HepG2 (cell line): Measurements from ENCODE around the gene ANO1. TPM values are rescaled to one million over a fixed set of nuclear protein-coding genes. Genes with fewer than 3 reads are reported as not detected.

ENCODE experiments used
- ATAC-seq: fragments of 200-7000 bp; cut with Tn5 transposase; 3 replicates; pipeline ENCODE4 v1.9.1; 2020; ENCODE audit warnings: mild to moderate bottlenecking, moderate library complexity
- BruUV-seq: library from RNA; stranded (reverse); fragments of 400-500 nt; replicated peaks from 2 replicates; lab custom pipeline; 2021; lab: Mats Ljungman, UMichigan
- CTCF ChIA-PET: fragments of 300-600 bp; formaldehyde crosslinking; extraction: SDS; loops from one replicate; lab custom pipeline; 2021; ENCODE audit warnings: low total read pairs, inconsistent platforms, low intra/inter-chr PET ratio; lab: Yijun Ruan, JAX
- POLR2A ChIA-PET: fragments of 350-600 bp; sonication (Branson Sonifier 250); formaldehyde crosslinking; loops from one replicate; lab custom pipeline; 2020; ENCODE audit warnings: antibody characterized with exemption, inconsistent platforms; lab: Yijun Ruan, JAX
- DNase-seq: peaks from one replicate; pipeline ENCODE4 v3.0.0-alpha.2; 2015; ENCODE audit warnings: low spot score
- FAIRE-seq: peaks from 3 replicates; lab custom pipeline; 2011; peaks lifted over from hg19 to GRCh38; lab: Jason Lieb, UNC
- H2AFZ ChIP-seq: one replicate; pipeline ENCODE4 v1.6.1; 2011; ENCODE audit warnings: low read length, inconsistent platforms
- H3K27ac ChIP-seq: fragments of 300-600 bp; 3 replicates; pipeline ENCODE4 v1.8.0; 2011; ENCODE audit warnings: mixed run types, mild to moderate bottlenecking, mixed read lengths, low read length, inconsistent platforms; ENCODE audit not compliant: insufficient read depth; ENCODE audit errors: extremely low read length
- H3K27me3 ChIP-seq, 2 experiments: fragments of 200-600 bp in 1 of 2; 2 replicates in 1 of 2; 3 replicates in 1 of 2; pipeline versions ENCODE4 v1.6.0 to v1.8.0; 2011; ENCODE audit warnings: low read length in 2 of 2, mild to moderate bottlenecking in 2 of 2, moderate library complexity in 2 of 2, inconsistent platforms in 1 of 2; ENCODE audit not compliant: insufficient read depth in 2 of 2, control insufficient read depth in 1 of 2
- H3K36me3 ChIP-seq, 2 experiments: fragments of 200-600 bp in 1 of 2; replicated peaks in 1 of 2; 2 replicates in 1 of 2; 3 replicates in 1 of 2; pipeline versions ENCODE4 v1.5.1 to v1.8.0; 2011; ENCODE audit warnings: low read length in 2 of 2, inconsistent platforms in 1 of 2; ENCODE audit not compliant: insufficient read depth in 2 of 2, control insufficient read depth in 1 of 2
- H3K4me1 ChIP-seq: 2 replicates; pipeline ENCODE4 v1.5.1; 2012; ENCODE audit warnings: low read length, inconsistent platforms; ENCODE audit not compliant: insufficient read depth
- H3K4me2 ChIP-seq: 2 replicates; pipeline ENCODE4 v1.6.0; 2011; ENCODE audit warnings: low read depth, low read length, inconsistent platforms
- H3K4me3 ChIP-seq, 3 experiments: fragments of 200-600 bp in 1 of 3; sonication (generic), shearing (Covaris generic) in 1 of 3; replicated peaks in 1 of 3; 2 replicates each; pipeline ENCODE4 v1.5.1; 2011 to 2016; ENCODE audit warnings: low read length in 3 of 3, inconsistent platforms in 2 of 3, low read depth in 2 of 3, mild to moderate bottlenecking in 2 of 3, control low read depth in 1 of 3, mixed read lengths in 1 of 3; ENCODE audit not compliant: insufficient read depth in 1 of 3
- H3K79me2 ChIP-seq: one replicate; pipeline ENCODE4 v1.6.1; 2011; ENCODE audit warnings: low read length, inconsistent platforms; ENCODE audit not compliant: insufficient read depth
- H3K9ac ChIP-seq: 2 replicates; pipeline ENCODE4 v1.6.0; 2011; ENCODE audit warnings: mild to moderate bottlenecking, low read depth, low read length, inconsistent platforms; ENCODE audit not compliant: insufficient read depth
- H3K9me3 ChIP-seq: 2 replicates; pipeline ENCODE4 v1.5.1; 2012; ENCODE audit warnings: mild to moderate bottlenecking, low read length
- H4K20me1 ChIP-seq: 2 replicates; pipeline ENCODE4 v1.6.0; 2011; ENCODE audit warnings: inconsistent platforms, mild to moderate bottlenecking, low read length, moderate library complexity; ENCODE audit not compliant: insufficient read depth
- ADNP ChIP-seq: sonication (generic); formaldehyde crosslinking; IDR thresholded peaks from 2 replicates; pipeline ENCODE4 v1.4.0; 2020; ENCODE audit warnings: missing genetic modification reagents
- ZNF180 ChIP-seq: sonication (generic); formaldehyde crosslinking; IDR thresholded peaks from 2 replicates; pipeline ENCODE4 v1.4.0; 2020; ENCODE audit warnings: low read depth, missing genetic modification reagents, borderline replicate concordance
- ZNF230 ChIP-seq: sonication (generic); formaldehyde crosslinking; IDR thresholded peaks from 2 replicates; pipeline ENCODE4 v1.4.0; 2020; ENCODE audit warnings: mild to moderate bottlenecking, missing genetic modification reagents
- ZNF768 ChIP-seq: sonication (generic); formaldehyde crosslinking; IDR thresholded peaks from 2 replicates; pipeline ENCODE4 v1.4.0; 2020; ENCODE audit warnings: missing genetic modification reagents
- WGBS: methylation state at CpG from one replicate; pipeline ENCODE4 v1.1.6; 2017; ENCODE audit warnings: low lambda C conversion rate; 5-methylcytosine and 5-hydroxymethylcytosine counted together
- in situ Hi-C: cut with HindIII; loops from 2 replicates; pipeline ENCODE4 v1.10.0; 2017; ENCODE audit warnings: low pct_unique_long_range_greater_than_20kb; ENCODE audit not compliant: extremely low pct_ligation_motif_present
- intact Hi-C: fragments of 100-400 bp; cut with micrococcal nuclease; formaldehyde crosslinking; loops from one replicate; pipeline ENCODE4 v1.10.0; 2022; ENCODE audit not compliant: unreplicated experiment
- polyA plus RNA-seq, 8 experiments: library from polyadenylated mRNA; depleted of rRNA in 3 of 8; stranded (reverse) in 7 of 8; unstranded in 1 of 8; fragments of >200 nt; fragmentation: Illumina TruSeq in 4 of 8; extraction: Trizol in 4 of 8; gene quantifications; 2 replicates each; pipeline versions ENCODE4 v1.2.1 to v1.2.3, GENCODE V29; 2011 to 2016; ENCODE audit warnings: low read depth in 4 of 8, missing spikeins in 1 of 8, mixed read lengths in 1 of 8; ENCODE audit not compliant: insufficient read depth in 1 of 8
- total RNA-seq, 5 experiments: library from RNA; depleted of rRNA; stranded (reverse); fragments of >200 nt; fragmentation: Illumina TruSeq; extraction: Trizol; gene quantifications; 2 replicates each; pipeline ENCODE4 v1.2.3, GENCODE V29; 2016; ENCODE audit warnings: low read depth in 1 of 5
- TF ChIP-seq, protein P1 (sequence below): sonication (generic); formaldehyde crosslinking; IDR thresholded peaks from 2 replicates; pipeline ENCODE4 v1.4.0; 2020; ENCODE audit warnings: missing genetic modification reagents

Gene ANO1
- total and polyA plus RNA-seq, 2 of the 13 experiments (the other 11 are each of a cell fraction or from before 2014, with no cell fraction given), result not detected

- Histone ChIP-seq H4K20me1 (no peaks in the 10 kb centered on the region), H3K9me3 (no peaks in the 10 kb centered on the region), H3K79me2 (no peaks in the 10 kb centered on the region), H3K27ac (no peak overlapping the region), H3K4me2 (no peak overlapping the region), H2AFZ (no peak overlapping the region), H3K36me3 (no peaks in the 10 kb centered on the region), H3K4me3 (no peak overlapping the region), H3K9ac (no peak overlapping the region), H3K27me3 (peaks cover 10 to 64% of the 10 kb centered on the region in 2 experiments), H3K4me1 (no peaks in the 10 kb centered on the region)
- intact Hi-C loops (no loop called here), in situ Hi-C loops (no loop called here)
- BruUV-seq, result no TSS peak
- TF ChIP-seq, protein P1, sequence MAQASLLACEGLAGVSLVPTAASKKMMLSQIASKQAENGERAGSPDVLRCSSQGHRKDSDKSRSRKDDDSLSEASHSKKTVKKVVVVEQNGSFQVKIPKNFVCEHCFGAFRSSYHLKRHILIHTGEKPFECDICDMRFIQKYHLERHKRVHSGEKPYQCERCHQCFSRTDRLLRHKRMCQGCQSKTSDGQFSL (CRISPR knock-in tag), result no peak
- TF ChIP-seq ZNF180 (CRISPR knock-in tag), result peak; percentile 96; the same call in 1 of the 2 replicates
- DNase-seq (no peak), FAIRE-seq (no peak), ATAC-seq (no peak)
- ChIA-PET CTCF (no interaction called here), POLR2A (no interaction called here)
- WGBS, result 38% methylated on average over 6 of the region's 6 CpGs
These were observed 67.0 kb downstream of the ANO1 start for GRCh38 chr11:70145071-70145470.

DNA sequence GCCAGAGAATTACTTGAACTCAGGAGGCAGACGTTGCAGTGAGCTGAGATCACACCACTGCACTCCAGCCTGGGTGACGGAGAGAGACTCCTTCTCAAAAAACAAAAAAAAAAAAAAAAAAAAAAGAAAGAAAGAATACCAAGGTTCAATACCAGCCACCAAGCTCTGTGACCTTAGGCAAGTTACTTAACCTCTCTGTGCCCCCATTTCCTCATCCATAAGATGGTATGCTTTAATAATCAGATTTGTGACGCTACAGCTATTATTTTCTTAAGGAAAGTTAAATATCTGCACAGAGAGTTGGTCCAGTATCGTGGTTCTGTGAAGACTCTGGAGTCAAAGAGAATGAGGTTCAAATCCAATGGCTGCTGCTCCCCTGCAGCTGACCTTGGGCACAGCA, 67.7 kb downstream of the ANO1 start:
- H3K9ac ChIP-seq, result no peak overlapping the region
- H3K9me3 ChIP-seq, result no peaks in the 10 kb centered on the region
- H2AFZ ChIP-seq, result no peak overlapping the region
- H3K4me1 ChIP-seq, result no peaks in the 10 kb centered on the region
- no peak for ATAC-seq
- no peaks in the 10 kb centered on the region for H4K20me1 ChIP-seq
- no peak for FAIRE-seq
- no peak overlapping the region for H3K27ac ChIP-seq
- no TSS peak for BruUV-seq
- peaks cover 11 to 67% of the 10 kb centered on the region in 2 experiments for H3K27me3 ChIP-seq
- in situ Hi-C loops, result no loop called here
- no peaks in the 10 kb centered on the region for H3K36me3 ChIP-seq
- CTCF ChIA-PET, result no interaction called here
- DNase-seq, result no peak
- TF ChIP-seq ADNP (no peak), ZNF230 (CRISPR knock-in tag) (no peak), ZNF768 (CRISPR knock-in tag) (peak; percentile 24; the same call in 1 of the 2 replicates)
- TF ChIP-seq, all 625 proteins: peak for 1
- Histone ChIP-seq H3K4me3 (no peak overlapping the region), H3K79me2 (no peaks in the 10 kb centered on the region), H3K4me2 (no peak overlapping the region)
- 25% methylated on average over 4 of the region's 4 CpGs for WGBS
- POLR2A ChIA-PET, result no interaction called here
- intact Hi-C loops, result no loop called here
